HEK293 (cell line): ENCODE data around the gene CFAP20.
A peak's percentile ranks its signal among the peaks of the same experiment; 100 is the strongest.

Experiments used
- CTCF ChIA-PET: fragments of 350-600 bp; formaldehyde crosslinking; extraction: SDS; loops from one replicate; lab custom pipeline; 2021; ENCODE audit warnings: antibody characterized with exemption; lab: Yijun Ruan, JAX
- POLR2A ChIA-PET: fragments of 300-600 bp; formaldehyde crosslinking; extraction: SDS; loops from one replicate; lab custom pipeline; 2020; ENCODE audit warnings: antibody characterized with exemption, inconsistent platforms; lab: Yijun Ruan, JAX
- H3K27ac ChIP-seq: fragments of 200-500 bp; sonication (Bioruptor generic); 2 replicates; pipeline ENCODE4 v1.5.1; 2014; ENCODE audit warnings: low read depth, low read length, control low read depth, inconsistent platforms; ENCODE audit errors: extremely low read depth
- H3K36me3 ChIP-seq, 2 experiments: fragments of 200-500 bp in 1 of 2; sonication (Bioruptor generic) in 1 of 2; 1 replicate in 1 of 2; 2 replicates in 1 of 2; pipeline ENCODE4 v1.5.1; 2014 to 2017; ENCODE audit warnings: inconsistent platforms in 2 of 2, low read length in 2 of 2; ENCODE audit not compliant: control insufficient read depth in 2 of 2, insufficient read depth in 1 of 2
- H3K4me1 ChIP-seq: fragments of 200-500 bp; sonication (Bioruptor generic); 2 replicates; pipeline ENCODE4 v1.5.1; 2014; ENCODE audit warnings: mild to moderate bottlenecking, low read length, inconsistent platforms; ENCODE audit not compliant: control insufficient read depth, insufficient read depth
- H3K4me3 ChIP-seq: 2 replicates; pipeline ENCODE4 v1.5.1; 2011; ENCODE audit warnings: low read depth, mild to moderate bottlenecking, control low read depth, low read length, moderate library complexity
- H3K9me3 ChIP-seq: fragments of 200-500 bp; sonication (Bioruptor generic); 2 replicates; pipeline ENCODE4 v1.5.1; 2014; ENCODE audit warnings: low read depth, low read length, inconsistent platforms; ENCODE audit not compliant: control insufficient read depth, insufficient read depth
- GLIS2 ChIP-seq: fragments of 450-650 bp; formaldehyde crosslinking; IDR thresholded peaks from 2 replicates; pipeline ENCODE4 v1.5.1; 2016; ENCODE audit warnings: missing biosample characterization, missing genetic modification characterization
- KLF8 ChIP-seq: fragments of 450-650 bp; formaldehyde crosslinking; IDR thresholded peaks from 2 replicates; pipeline ENCODE4 v1.5.1; 2016; ENCODE audit warnings: missing biosample characterization, missing genetic modification characterization
- KLF9 ChIP-seq: fragments of 450-650 bp; formaldehyde crosslinking; IDR thresholded peaks from 2 replicates; pipeline ENCODE4 v1.5.1; 2016; ENCODE audit warnings: missing biosample characterization, missing genetic modification characterization, low read depth
- SP2 ChIP-seq: fragments of 450-650 bp; formaldehyde crosslinking; IDR thresholded peaks from 2 replicates; pipeline ENCODE4 v1.5.1; 2016; ENCODE audit warnings: missing biosample characterization, missing genetic modification characterization
- TCF7L2 ChIP-seq: IDR thresholded peaks from 2 replicates; pipeline ENCODE4 v1.6.1; 2011; ENCODE audit warnings: low read depth, mild to moderate bottlenecking, inconsistent platforms, low read length, moderate library complexity, borderline replicate concordance
- YY1 ChIP-seq: fragments of 450-650 bp; formaldehyde crosslinking; IDR thresholded peaks from 2 replicates; pipeline ENCODE4 v1.5.1; 2018; ENCODE audit warnings: missing biosample characterization, missing genetic modification characterization
- ZBTB48 ChIP-seq: fragments of 450-650 bp; formaldehyde crosslinking; IDR thresholded peaks from 2 replicates; pipeline ENCODE4 v1.5.1; 2016; ENCODE audit warnings: missing biosample characterization, missing genetic modification characterization
- ZFP41 ChIP-seq: fragments of 450-650 bp; formaldehyde crosslinking; IDR thresholded peaks from 2 replicates; pipeline ENCODE4 v1.5.1; 2016; ENCODE audit warnings: missing biosample characterization, missing genetic modification characterization, borderline replicate concordance
- ZNF121 ChIP-seq: fragments of 450-650 bp; formaldehyde crosslinking; IDR thresholded peaks from 2 replicates; pipeline ENCODE4 v1.5.1; 2016; ENCODE audit warnings: missing biosample characterization, missing genetic modification characterization
- ZNF138 ChIP-seq: fragments of 450-650 bp; formaldehyde crosslinking; IDR thresholded peaks from 2 replicates; pipeline ENCODE4 v1.5.1; 2016; ENCODE audit warnings: missing biosample characterization, missing genetic modification characterization, borderline replicate concordance
- ZNF202 ChIP-seq: fragments of 450-650 bp; formaldehyde crosslinking; IDR thresholded peaks from 2 replicates; pipeline ENCODE4 v1.5.1; 2016; ENCODE audit warnings: missing biosample characterization, missing genetic modification characterization, borderline replicate concordance
- ZNF221 ChIP-seq: fragments of 450-650 bp; formaldehyde crosslinking; IDR thresholded peaks from 2 replicates; pipeline ENCODE4 v1.5.1; 2017; ENCODE audit warnings: missing biosample characterization, missing genetic modification characterization, borderline replicate concordance
- ZNF223 ChIP-seq: fragments of 450-650 bp; formaldehyde crosslinking; IDR thresholded peaks from 2 replicates; pipeline ENCODE4 v1.5.1; 2016; ENCODE audit warnings: missing biosample characterization, missing genetic modification characterization
- ZNF23 ChIP-seq: fragments of 450-650 bp; formaldehyde crosslinking; IDR thresholded peaks from 2 replicates; pipeline ENCODE4 v1.5.1; 2016; ENCODE audit warnings: missing biosample characterization, missing genetic modification characterization, borderline replicate concordance
- ZNF248 ChIP-seq: fragments of 450-650 bp; formaldehyde crosslinking; IDR thresholded peaks from 2 replicates; pipeline ENCODE4 v1.5.1; 2017; ENCODE audit warnings: missing biosample characterization, missing genetic modification characterization
- ZNF426 ChIP-seq: fragments of 450-650 bp; formaldehyde crosslinking; IDR thresholded peaks from 2 replicates; pipeline ENCODE4 v1.5.1; 2017; ENCODE audit warnings: missing biosample characterization, missing genetic modification characterization, mild to moderate bottlenecking, inconsistent platforms, moderate library complexity
- ZNF558 ChIP-seq: fragments of 450-650 bp; formaldehyde crosslinking; IDR thresholded peaks from 2 replicates; pipeline ENCODE4 v1.5.1; 2016; ENCODE audit warnings: missing biosample characterization, missing genetic modification characterization
- ZNF571 ChIP-seq: fragments of 450-650 bp; formaldehyde crosslinking; IDR thresholded peaks from 2 replicates; pipeline ENCODE4 v1.5.0; 2017; ENCODE audit warnings: missing biosample characterization, missing genetic modification characterization
- ZNF776 ChIP-seq: fragments of 450-650 bp; formaldehyde crosslinking; IDR thresholded peaks from 2 replicates; pipeline ENCODE4 v1.5.0; 2017; ENCODE audit warnings: missing biosample characterization, missing genetic modification characterization, borderline replicate concordance
- ZNF792 ChIP-seq: fragments of 450-650 bp; formaldehyde crosslinking; IDR thresholded peaks from 2 replicates; pipeline ENCODE4 v1.5.1; 2016; ENCODE audit warnings: missing biosample characterization, missing genetic modification characterization
- ZNF830 ChIP-seq: fragments of 450-650 bp; IDR thresholded peaks from 2 replicates; pipeline ENCODE4 v1.5.0; 2018; ENCODE audit warnings: missing biosample characterization, missing genetic modification characterization, low read depth, mild to moderate bottlenecking, moderate library complexity
- ZNF837 ChIP-seq: fragments of 450-650 bp; formaldehyde crosslinking; IDR thresholded peaks from 2 replicates; pipeline ENCODE4 v1.5.1; 2016; ENCODE audit warnings: missing biosample characterization, missing genetic modification characterization
- ZSCAN23 ChIP-seq: fragments of 450-650 bp; formaldehyde crosslinking; IDR thresholded peaks from 2 replicates; pipeline ENCODE4 v1.5.1; 2016; ENCODE audit warnings: missing biosample characterization, missing genetic modification characterization
- TF ChIP-seq, protein P1 (sequence below): fragments of 450-650 bp; formaldehyde crosslinking; IDR thresholded peaks from 2 replicates; pipeline ENCODE4 v1.5.1; 2016; ENCODE audit warnings: missing biosample characterization, missing genetic modification characterization
- TF ChIP-seq, protein P2 (sequence below): fragments of 450-650 bp; formaldehyde crosslinking; IDR thresholded peaks from 2 replicates; pipeline ENCODE4 v1.5.1; 2017; ENCODE audit warnings: missing biosample characterization, missing genetic modification characterization
- TF ChIP-seq, protein P3 (sequence below): fragments of 450-650 bp; formaldehyde crosslinking; IDR thresholded peaks from 2 replicates; pipeline ENCODE4 v1.5.1; 2016; ENCODE audit warnings: missing biosample characterization, missing genetic modification characterization
- TF ChIP-seq, protein P4 (sequence below): fragments of 450-650 bp; formaldehyde crosslinking; IDR thresholded peaks from 2 replicates; pipeline ENCODE4 v1.5.1; 2016; ENCODE audit warnings: missing biosample characterization, missing genetic modification characterization, low read depth

Gene CFAP20

DNA sequence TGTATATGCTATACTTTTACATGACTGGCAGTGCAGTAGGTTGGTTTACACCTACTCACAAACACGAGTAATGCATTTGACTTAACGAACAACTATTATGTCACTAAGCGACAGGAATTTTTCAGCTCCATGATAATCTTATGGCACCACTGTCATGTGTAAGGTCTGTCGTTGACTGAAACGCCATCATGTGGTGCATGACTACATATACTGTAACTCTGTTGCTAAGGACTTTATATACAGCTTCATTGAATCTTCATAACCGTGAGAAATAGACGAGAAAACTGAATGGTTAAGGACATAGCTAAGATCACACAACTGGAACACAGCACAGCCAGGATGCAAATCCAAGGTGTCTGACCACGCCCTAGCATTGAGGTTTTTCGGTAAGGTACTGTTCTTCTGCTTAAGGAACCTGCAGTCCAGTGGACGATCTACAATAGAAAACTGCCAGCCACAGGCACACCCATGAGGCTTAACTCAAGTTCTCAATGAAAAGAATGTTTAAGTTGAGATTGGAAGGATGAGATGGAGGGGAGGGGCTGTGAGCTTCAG lies 3.3 kb downstream of the CFAP20 start:
- POLR2A ChIA-PET = no interaction called here
- Histone ChIP-seq H3K4me1 (peaks cover 25% of the 10 kb centered on the region), H3K27ac (no peak overlapping the region), H3K36me3 (no peaks in the 10 kb centered on the region), H3K4me3 (no peak overlapping the region), H3K9me3 (no peaks in the 10 kb centered on the region)
- CTCF ChIA-PET = interaction anchor here (0.6 to 2.6 kb wide), 10 partner anchors 9 to 940 kb away, joined by 3 to 13 read pairs (median 4); partner anchors contain the start of genes PSME3IP1 and RSPRY1
- no peak for TF ChIP-seq ZSCAN23
- TF ChIP-seq ZNF830 = no peak
- TF ChIP-seq ZNF202 (tag by site-specific recombination) = no peak
- TF ChIP-seq, protein P1, sequence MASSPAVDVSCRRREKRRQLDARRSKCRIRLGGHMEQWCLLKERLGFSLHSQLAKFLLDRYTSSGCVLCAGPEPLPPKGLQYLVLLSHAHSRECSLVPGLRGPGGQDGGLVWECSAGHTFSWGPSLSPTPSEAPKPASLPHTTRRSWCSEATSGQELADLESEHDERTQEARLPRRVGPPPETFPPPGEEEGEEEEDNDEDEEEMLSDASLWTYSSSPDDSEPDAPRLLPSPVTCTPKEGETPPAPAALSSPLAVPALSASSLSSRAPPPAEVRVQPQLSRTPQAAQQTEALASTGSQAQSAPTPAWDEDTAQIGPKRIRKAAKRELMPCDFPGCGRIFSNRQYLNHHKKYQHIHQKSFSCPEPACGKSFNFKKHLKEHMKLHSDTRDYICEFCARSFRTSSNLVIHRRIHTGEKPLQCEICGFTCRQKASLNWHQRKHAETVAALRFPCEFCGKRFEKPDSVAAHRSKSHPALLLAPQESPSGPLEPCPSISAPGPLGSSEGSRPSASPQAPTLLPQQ (tag by site-specific recombination) = no peak
- no peak for TF ChIP-seq YY1 (tag by site-specific recombination)
- no peak for TF ChIP-seq ZNF776
- TF ChIP-seq ZNF426 (tag by site-specific recombination) = no peak

DNA sequence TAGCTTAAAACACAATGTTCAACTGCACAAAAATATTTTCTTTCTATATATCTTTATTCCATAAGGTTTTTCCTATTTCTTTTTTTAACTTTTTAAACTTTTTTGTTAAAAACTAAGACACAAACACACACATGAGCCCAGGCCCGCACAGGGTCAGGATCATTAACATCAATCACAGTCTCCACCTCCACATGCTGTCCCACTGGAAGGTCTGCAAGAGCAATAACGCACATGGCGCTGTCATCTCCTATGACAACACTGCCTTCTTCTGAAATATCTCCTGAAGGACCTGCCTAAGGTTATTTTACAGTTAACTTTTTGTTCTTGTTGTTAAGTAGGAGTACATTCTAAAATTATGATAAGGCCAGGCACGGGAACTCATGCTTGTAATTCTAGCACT lies 4.1 kb downstream of the CFAP20 start:
- H3K4me1 ChIP-seq = peaks cover 33% of the 10 kb centered on the region
- ChIA-PET POLR2A (no interaction called here), CTCF (interaction anchor here (0.6 kb wide), 2 partner anchors 41 to 45 kb away, joined by 3 read pairs; no protein-coding TSS in a partner anchor)
- no peaks in the 10 kb centered on the region for H3K36me3 ChIP-seq
- H3K9me3 ChIP-seq = no peaks in the 10 kb centered on the region
- no peak overlapping the region for H3K27ac ChIP-seq
- H3K4me3 ChIP-seq = no peak overlapping the region
- TF ChIP-seq ZNF138 (no peak), KLF8 (tag by site-specific recombination) (no peak), ZNF558 (tag by site-specific recombination) (no peak), TCF7L2 (no peak)
- TF ChIP-seq, protein P2, sequence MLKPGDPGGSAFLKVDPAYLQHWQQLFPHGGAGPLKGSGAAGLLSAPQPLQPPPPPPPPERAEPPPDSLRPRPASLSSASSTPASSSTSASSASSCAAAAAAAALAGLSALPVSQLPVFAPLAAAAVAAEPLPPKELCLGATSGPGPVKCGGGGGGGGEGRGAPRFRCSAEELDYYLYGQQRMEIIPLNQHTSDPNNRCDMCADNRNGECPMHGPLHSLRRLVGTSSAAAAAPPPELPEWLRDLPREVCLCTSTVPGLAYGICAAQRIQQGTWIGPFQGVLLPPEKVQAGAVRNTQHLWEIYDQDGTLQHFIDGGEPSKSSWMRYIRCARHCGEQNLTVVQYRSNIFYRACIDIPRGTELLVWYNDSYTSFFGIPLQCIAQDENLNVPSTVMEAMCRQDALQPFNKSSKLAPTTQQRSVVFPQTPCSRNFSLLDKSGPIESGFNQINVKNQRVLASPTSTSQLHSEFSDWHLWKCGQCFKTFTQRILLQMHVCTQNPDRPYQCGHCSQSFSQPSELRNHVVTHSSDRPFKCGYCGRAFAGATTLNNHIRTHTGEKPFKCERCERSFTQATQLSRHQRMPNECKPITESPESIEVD (tag by site-specific recombination) = 0 out of 2 replicates have a peak, but pooled peaks have one; percentile 6

DNA sequence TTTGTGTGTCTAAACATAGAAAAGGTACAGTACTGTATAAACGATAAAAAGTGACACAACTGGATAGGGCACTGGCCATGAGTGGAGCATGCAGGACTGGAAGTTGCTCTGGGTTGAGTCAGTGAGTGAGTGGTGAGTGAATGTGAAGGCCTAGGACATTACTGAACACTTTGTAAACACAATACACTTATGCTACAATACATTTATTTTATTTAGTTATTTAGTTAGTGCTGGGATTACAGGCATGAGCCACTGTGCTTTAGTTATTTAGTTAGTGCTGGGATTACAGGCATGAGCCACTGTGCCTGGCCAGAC lies 4.6 kb downstream of the CFAP20 start:
- no peaks in the 10 kb centered on the region for H3K36me3 ChIP-seq
- H3K4me1 ChIP-seq = peaks cover 35% of the 10 kb centered on the region
- no peak overlapping the region for H3K4me3 ChIP-seq
- H3K9me3 ChIP-seq = no peaks in the 10 kb centered on the region
- ChIA-PET CTCF (interaction anchor here (0.6 kb wide), 2 partner anchors 40 to 46 kb away, joined by 3 read pairs; no protein-coding TSS in a partner anchor), POLR2A (no interaction called here)
- H3K27ac ChIP-seq = no peak overlapping the region
- TF ChIP-seq ZBTB48 = no peak
- no peak for TF ChIP-seq KLF9 (tag by site-specific recombination)
- TF ChIP-seq ZNF221 (tag by site-specific recombination) = no peak
- TF ChIP-seq ZNF248 = no peak
- no peak for TF ChIP-seq SP2
- no peak for TF ChIP-seq ZNF138
- TF ChIP-seq ZNF121 = no peak
- no peak for TF ChIP-seq ZNF571 (tag by site-specific recombination)
- TF ChIP-seq ZNF23 = no peak
- TF ChIP-seq ZNF792 (tag by site-specific recombination) = no peak
- TF ChIP-seq, protein P3, sequence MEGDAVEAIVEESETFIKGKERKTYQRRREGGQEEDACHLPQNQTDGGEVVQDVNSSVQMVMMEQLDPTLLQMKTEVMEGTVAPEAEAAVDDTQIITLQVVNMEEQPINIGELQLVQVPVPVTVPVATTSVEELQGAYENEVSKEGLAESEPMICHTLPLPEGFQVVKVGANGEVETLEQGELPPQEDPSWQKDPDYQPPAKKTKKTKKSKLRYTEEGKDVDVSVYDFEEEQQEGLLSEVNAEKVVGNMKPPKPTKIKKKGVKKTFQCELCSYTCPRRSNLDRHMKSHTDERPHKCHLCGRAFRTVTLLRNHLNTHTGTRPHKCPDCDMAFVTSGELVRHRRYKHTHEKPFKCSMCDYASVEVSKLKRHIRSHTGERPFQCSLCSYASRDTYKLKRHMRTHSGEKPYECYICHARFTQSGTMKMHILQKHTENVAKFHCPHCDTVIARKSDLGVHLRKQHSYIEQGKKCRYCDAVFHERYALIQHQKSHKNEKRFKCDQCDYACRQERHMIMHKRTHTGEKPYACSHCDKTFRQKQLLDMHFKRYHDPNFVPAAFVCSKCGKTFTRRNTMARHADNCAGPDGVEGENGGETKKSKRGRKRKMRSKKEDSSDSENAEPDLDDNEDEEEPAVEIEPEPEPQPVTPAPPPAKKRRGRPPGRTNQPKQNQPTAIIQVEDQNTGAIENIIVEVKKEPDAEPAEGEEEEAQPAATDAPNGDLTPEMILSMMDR = no peak
- TF ChIP-seq ZFP41 (tag by site-specific recombination) = no peak
- TF ChIP-seq, protein P4, sequence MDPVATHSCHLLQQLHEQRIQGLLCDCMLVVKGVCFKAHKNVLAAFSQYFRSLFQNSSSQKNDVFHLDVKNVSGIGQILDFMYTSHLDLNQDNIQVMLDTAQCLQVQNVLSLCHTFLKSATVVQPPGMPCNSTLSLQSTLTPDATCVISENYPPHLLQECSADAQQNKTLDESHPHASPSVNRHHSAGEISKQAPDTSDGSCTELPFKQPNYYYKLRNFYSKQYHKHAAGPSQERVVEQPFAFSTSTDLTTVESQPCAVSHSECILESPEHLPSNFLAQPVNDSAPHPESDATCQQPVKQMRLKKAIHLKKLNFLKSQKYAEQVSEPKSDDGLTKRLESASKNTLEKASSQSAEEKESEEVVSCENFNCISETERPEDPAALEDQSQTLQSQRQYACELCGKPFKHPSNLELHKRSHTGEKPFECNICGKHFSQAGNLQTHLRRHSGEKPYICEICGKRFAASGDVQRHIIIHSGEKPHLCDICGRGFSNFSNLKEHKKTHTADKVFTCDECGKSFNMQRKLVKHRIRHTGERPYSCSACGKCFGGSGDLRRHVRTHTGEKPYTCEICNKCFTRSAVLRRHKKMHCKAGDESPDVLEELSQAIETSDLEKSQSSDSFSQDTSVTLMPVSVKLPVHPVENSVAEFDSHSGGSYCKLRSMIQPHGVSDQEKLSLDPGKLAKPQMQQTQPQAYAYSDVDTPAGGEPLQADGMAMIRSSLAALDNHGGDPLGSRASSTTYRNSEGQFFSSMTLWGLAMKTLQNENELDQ (tag by site-specific recombination) = no peak
- TF ChIP-seq ZNF837 = no peak
- TF ChIP-seq ZNF223 (tag by site-specific recombination) = no peak
- TF ChIP-seq GLIS2 (tag by site-specific recombination) = no peak
